WI38 (cell line): ENCODE measurements around the gene RXRA.

Source experiments
- H3K4me3 ChIP-seq: 2 replicates; pipeline ENCODE4 v1.5.1; 2011; ENCODE audit warnings: low read depth, mild to moderate bottlenecking, control low read depth, low read length
- TF ChIP-seq, protein P1 (sequence below): IDR thresholded peaks from 2 replicates; pipeline ENCODE4 v1.5.1; 2012; ENCODE audit warnings: low read depth, mild to moderate bottlenecking, control low read depth, low read length

RXRA gene

DNA sequence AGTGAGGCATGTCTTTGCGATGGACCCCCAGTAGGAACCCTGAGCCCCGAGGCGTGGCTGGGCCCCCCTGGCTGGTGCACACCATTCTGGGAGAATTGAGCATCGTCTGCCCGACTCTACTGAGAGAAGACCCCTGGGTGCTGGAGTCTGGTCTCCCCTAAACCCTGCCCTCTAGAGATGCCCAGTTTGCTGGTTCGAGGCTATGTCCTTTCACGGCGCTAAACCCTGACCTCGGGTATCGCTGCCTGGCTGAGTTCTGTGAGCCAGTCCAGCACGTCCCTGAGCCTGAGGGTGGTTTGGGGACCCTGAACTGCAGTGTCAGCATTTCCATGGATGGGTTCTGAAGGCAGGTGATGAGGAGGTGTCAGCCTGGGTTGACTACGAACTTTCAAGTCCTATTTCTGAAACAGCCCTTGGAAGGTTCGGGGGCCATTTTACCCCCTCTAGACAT, 128.8 kb downstream of the RXRA start:
- TF ChIP-seq, protein P1, sequence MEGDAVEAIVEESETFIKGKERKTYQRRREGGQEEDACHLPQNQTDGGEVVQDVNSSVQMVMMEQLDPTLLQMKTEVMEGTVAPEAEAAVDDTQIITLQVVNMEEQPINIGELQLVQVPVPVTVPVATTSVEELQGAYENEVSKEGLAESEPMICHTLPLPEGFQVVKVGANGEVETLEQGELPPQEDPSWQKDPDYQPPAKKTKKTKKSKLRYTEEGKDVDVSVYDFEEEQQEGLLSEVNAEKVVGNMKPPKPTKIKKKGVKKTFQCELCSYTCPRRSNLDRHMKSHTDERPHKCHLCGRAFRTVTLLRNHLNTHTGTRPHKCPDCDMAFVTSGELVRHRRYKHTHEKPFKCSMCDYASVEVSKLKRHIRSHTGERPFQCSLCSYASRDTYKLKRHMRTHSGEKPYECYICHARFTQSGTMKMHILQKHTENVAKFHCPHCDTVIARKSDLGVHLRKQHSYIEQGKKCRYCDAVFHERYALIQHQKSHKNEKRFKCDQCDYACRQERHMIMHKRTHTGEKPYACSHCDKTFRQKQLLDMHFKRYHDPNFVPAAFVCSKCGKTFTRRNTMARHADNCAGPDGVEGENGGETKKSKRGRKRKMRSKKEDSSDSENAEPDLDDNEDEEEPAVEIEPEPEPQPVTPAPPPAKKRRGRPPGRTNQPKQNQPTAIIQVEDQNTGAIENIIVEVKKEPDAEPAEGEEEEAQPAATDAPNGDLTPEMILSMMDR = no peak
- no peak overlapping the region for H3K4me3 ChIP-seq

DNA sequence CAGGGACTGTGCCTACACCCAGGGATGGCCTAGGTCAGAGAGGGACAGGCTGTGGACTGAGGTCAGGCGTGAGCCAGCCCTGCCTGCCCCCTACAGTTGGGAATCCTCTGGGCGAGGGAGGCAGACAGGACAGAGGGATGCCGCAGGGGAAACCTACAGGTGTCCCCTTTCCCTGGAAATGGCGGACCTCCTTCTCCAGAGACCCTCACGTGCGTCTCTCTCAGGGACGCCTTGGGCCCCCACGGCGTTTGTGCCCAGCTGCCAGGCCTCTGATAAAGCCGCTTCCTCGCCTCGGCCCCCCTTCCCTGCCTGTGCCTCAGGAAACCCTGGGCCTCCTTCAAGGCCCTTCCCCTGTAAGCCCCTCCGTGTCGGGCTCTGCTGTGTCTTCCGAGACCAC, 129.3 kb downstream of the RXRA start:
- TF ChIP-seq, protein P1 = no peak
- peak overlapping the region; percentile 27; the same call in 1 of the 2 replicates for H3K4me3 ChIP-seq

DNA sequence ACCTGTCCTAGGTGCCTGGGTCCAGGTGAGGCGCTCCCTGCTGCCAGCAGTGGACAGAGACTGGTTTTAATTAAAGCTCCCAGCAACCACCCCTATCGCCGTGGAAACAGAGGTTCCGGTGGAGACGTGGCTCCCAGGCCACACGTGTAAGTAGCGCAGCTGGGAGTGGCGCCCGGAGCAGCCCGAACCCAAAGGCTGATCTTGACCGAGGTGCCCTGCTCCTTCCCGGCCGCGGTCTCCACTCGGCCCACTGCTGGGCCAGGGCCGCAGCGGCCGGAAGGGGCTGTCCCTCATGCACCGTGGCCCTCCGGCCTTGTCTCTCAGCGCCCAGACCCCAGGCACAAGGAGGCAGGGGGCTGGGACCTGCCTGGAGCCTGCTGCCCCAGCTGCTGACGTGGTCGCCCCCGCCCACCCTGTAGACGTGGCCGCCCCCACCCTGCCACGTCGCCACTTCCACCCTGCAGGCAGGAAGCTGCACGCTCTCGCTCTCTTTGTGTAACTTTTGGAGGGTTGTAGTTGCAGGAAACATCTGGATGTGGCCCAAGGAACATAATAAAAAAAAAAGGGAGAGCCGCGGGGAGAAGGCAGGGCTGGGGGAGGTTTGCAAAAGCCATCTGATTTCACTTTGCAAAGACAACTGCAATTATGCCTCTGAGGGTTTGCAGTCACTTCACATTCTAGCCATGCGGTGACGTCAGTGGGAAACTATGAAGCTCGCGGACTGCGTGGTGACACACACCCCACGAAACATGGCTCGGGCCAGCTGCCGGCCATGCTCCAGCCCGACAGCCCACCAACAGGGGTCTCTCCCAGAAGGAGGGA, 129.9 kb downstream of the RXRA start:
- TF ChIP-seq, protein P1 = no peak
- peak overlapping the region; percentile 27; the same call in 1 of the 2 replicates for H3K4me3 ChIP-seq

DNA sequence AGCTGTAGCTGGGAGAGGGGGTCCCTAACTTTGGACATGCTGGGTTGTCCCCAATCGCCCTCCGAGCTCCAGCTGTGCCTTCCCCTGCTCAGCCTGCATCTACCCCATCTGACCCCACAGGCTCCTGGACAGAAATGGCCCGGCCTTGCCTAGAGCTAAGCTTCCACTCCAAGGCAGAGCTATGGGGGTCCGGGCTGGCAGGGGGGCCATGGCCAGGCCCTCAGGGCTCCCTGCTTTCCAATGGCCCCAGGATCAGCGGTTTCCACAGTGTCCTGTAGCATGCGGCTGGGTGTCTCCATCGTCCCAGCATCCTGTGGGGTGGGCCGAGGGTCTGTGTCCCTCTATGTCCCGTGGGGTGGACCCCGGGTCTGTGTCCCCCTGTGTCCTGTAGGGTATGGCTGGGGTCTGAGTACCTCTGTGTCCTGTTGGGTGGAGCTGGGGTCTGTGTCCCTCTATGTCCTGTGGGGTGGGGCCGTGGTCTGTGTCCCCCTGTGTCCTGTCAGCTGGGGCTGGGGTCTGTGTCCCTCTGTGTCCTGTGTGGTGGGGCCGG, 130.6 kb downstream of the RXRA start:
- H3K4me3 ChIP-seq = no peak overlapping the region
- TF ChIP-seq, protein P1 = no peak

DNA sequence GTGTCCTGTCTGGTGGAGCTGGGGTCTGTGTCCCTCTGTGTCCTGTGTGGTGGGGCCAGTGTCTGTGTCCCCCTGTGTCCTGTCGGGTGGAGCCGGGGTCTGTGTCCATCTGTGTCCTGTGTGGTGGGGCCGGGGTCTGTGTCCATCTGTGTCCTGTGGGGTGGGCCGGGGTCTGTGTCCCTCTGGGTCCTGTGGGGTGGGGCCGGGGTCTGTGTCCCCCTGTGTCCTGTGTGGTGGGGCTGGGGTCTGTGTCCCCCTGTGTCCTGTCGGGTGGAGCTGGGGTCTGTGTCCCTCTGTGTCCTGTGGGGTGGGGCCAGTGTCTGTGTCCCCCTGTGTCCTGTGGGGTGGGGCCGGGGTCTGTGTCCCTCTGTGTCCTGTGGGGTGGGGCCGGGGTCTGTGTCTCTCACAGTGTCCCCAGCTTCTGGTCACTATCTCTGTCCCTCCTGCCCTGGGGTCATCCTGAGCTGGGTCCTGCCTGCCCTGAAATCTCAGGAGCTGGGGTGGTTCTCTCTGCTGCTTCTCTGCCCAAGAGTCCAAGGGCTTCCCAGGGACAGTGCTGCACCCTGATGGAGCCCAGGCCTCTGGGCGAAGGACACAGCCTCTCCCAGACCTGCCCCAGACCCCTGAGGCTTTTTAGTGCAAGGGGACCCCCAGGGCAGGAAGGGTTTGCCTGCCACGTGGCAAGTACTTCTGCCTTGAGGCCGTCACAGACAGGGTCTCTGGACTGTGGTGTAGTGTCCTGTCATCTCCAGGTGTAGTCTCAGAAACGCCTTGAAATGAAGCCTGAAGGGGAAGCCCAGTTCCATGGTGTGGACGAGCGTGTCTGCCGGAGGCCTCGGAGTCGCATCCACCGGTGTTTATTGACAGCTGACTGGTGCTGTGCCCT, 131.3 kb downstream of the RXRA start:
- TF ChIP-seq, protein P1 = no peak
- H3K4me3 ChIP-seq = no peak overlapping the region

DNA sequence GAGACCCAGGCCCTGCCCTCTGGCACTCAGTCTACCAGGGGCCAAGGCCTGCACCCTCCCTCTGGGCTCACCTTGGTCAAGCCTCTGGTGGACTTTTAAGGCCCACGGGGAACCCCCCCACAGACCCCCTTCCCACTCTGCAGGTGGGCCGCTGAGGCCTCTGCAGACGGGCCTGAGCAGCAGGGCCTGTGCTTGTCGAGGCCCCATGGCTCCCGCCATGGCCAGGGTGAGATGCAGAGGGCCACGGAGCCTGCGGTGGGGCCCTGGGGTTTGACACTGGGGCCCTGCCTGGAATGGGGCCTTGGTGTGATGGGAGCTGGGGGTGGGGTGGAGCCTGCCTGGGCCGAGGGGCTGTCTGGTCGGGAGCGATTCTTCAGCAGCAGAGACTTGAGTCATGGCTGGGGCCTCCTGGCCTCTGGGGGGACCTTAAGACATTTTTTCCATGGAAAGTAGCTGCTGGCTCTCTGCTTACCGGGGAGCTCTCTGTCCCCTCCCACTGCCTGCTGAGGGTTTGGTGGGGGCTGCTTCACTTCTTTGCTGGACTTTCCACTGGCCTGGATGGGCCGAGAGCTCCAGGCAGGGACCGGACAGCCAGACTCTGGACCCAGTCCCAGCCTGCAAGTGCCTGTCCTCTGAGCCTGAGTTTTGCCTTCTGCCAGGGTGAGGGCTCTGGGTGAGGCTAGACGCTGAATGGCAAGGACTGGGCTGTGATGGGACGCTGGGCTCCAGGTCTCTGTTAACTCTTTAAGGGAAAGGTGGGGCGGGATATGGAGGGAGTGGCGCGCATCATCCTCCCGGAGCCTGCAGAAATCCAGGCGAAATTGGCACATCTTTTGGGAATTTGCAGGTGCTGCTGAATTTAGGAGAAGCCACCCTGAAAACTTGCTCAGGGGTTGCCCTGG, 132.2 kb downstream of the RXRA start:
- TF ChIP-seq, protein P1 = no peak
- no peak overlapping the region for H3K4me3 ChIP-seq
